Neural crest cell (in vitro differentiated cells): Measurements from ENCODE around the gene RASAL2. TPM values are rescaled to one million over a fixed set of nuclear protein-coding genes. Genes with fewer than 3 reads are reported as not detected.
"Not testable (repeated sequence)": the region's sequence is repeated elsewhere in the genome, so short reads cannot be mapped to it uniquely, and the experiment has no call there.

Source experiments
- DNase-seq: peaks from one replicate; pipeline ENCODE4 v3.0.0; 2021; ENCODE audit warnings: low read depth, mixed read lengths, low spot score
- H3K27ac Mint-ChIP-seq: one replicate; pipeline ENCODE4 v1.8.0; 2021; ENCODE audit warnings: mild to moderate bottlenecking, mixed read lengths; ENCODE audit not compliant: unreplicated experiment
- H3K27me3 Mint-ChIP-seq: 2 replicates; pipeline ENCODE4 v1.8.0; 2021; ENCODE audit warnings: low read depth, mild to moderate bottlenecking, mixed read lengths
- H3K36me3 Mint-ChIP-seq: 2 replicates; pipeline ENCODE4 v1.8.0; 2021; ENCODE audit warnings: low read depth, mild to moderate bottlenecking, mixed read lengths
- H3K4me1 Mint-ChIP-seq: 2 replicates; pipeline ENCODE4 v1.8.0; 2021; ENCODE audit warnings: mixed read lengths
- H3K4me3 Mint-ChIP-seq: one replicate; pipeline ENCODE4 v1.8.0; 2021; ENCODE audit warnings: mild to moderate bottlenecking, mixed read lengths
- H3K9me3 Mint-ChIP-seq: 2 replicates; pipeline ENCODE4 v1.8.0; 2021; ENCODE audit warnings: mixed read lengths
- CTCF ChIP-seq: fragments of 200-600 bp; sonication (generic); conservative IDR thresholded peaks from 2 replicates; pipeline ENCODE4 v1.5.0; 2021; ENCODE audit warnings: antibody characterized with exemption, mild to moderate bottlenecking
- total RNA-seq: library from RNA; stranded (reverse); gene quantifications from 2 replicates; pipeline ENCODE4 v1.2.1, GENCODE V29; 2021

Gene RASAL2
- total RNA-seq, 1 donor from 2014 or later = 20.9 TPM

- Mint-ChIP-seq H3K27ac (no peak overlapping the region), H3K4me3 (no peak overlapping the region), H3K27me3 (no peaks in the 10 kb centered on the region), H3K9me3 (peaks cover 6% of the 10 kb centered on the region), H3K4me1 (peaks cover 14% of the 10 kb centered on the region), H3K36me3 (peaks cover 2% of the 10 kb centered on the region)
- no peak for TF ChIP-seq CTCF
- no peak for DNase-seq
Measured at GRCh38 chr1:178349801-178350200, 255.9 kb downstream of the RASAL2 start.

- H3K4me3 Mint-ChIP-seq, H3K4me1 Mint-ChIP-seq, H3K27ac Mint-ChIP-seq, DNase-seq, H3K9me3 Mint-ChIP-seq, H3K27me3 Mint-ChIP-seq, H3K36me3 Mint-ChIP-seq: not testable (repeated sequence)
Measured at GRCh38 chr1:178351911-178352310, 258.0 kb downstream of the RASAL2 start.

- H3K4me1 Mint-ChIP-seq = no peaks in the 10 kb centered on the region
- no peak for DNase-seq
- H3K9me3 Mint-ChIP-seq = peaks cover 6% of the 10 kb centered on the region
- TF ChIP-seq CTCF = no peak
- H3K36me3 Mint-ChIP-seq = peaks cover 2% of the 10 kb centered on the region
- no peak overlapping the region for H3K27ac Mint-ChIP-seq
- no peaks in the 10 kb centered on the region for H3K27me3 Mint-ChIP-seq
- no peak overlapping the region for H3K4me3 Mint-ChIP-seq
Measured at GRCh38 chr1:178352790-178353416, 259.0 kb downstream of the RASAL2 start.

- no peak for DNase-seq
- Mint-ChIP-seq H3K9me3 (peaks cover 6% of the 10 kb centered on the region), H3K36me3 (peaks cover 2% of the 10 kb centered on the region), H3K4me3 (no peak overlapping the region), H3K27me3 (no peaks in the 10 kb centered on the region), H3K27ac (peak overlapping the region; percentile 36), H3K4me1 (peaks cover 4% of the 10 kb centered on the region)
- no peak for TF ChIP-seq CTCF
Measured at GRCh38 chr1:178353524-178353923, 259.6 kb downstream of the RASAL2 start.

- H3K4me3 Mint-ChIP-seq = no peak overlapping the region
- peaks cover 7% of the 10 kb centered on the region for H3K4me1 Mint-ChIP-seq
- H3K27me3 Mint-ChIP-seq = no peaks in the 10 kb centered on the region
- peaks cover 6% of the 10 kb centered on the region for H3K9me3 Mint-ChIP-seq
- no peak for TF ChIP-seq CTCF
- no peak for DNase-seq
- peaks cover 2% of the 10 kb centered on the region for H3K36me3 Mint-ChIP-seq
- H3K27ac Mint-ChIP-seq = no peak overlapping the region
Measured at GRCh38 chr1:178354816-178355215, 260.9 kb downstream of the RASAL2 start.

GRCh38 chr1:178356299-178356698 lies 262.4 kb downstream of the RASAL2 start:
- DNase-seq = no peak
- H3K9me3 Mint-ChIP-seq = peaks cover 9% of the 10 kb centered on the region
- H3K27me3 Mint-ChIP-seq = no peaks in the 10 kb centered on the region
- H3K27ac Mint-ChIP-seq = no peak overlapping the region
- peaks cover 7% of the 10 kb centered on the region for H3K4me1 Mint-ChIP-seq
- no peak overlapping the region for H3K4me3 Mint-ChIP-seq
- TF ChIP-seq CTCF = no peak
- peaks cover 2% of the 10 kb centered on the region for H3K36me3 Mint-ChIP-seq
